Measurements from ENCODE around the gene MCEMP1. TPM values are rescaled to one million over a fixed set of nuclear protein-coding genes. Genes with fewer than 3 reads are reported as not detected.

The MCEMP1 gene
- total RNA-seq, 1 donor from 2014 or later, result 0.79 TPM

GRCh38 chr19:7698583-7698982 is 21.7 kb downstream of the MCEMP1 start:
- DNase-seq, result no peak

DNA sequence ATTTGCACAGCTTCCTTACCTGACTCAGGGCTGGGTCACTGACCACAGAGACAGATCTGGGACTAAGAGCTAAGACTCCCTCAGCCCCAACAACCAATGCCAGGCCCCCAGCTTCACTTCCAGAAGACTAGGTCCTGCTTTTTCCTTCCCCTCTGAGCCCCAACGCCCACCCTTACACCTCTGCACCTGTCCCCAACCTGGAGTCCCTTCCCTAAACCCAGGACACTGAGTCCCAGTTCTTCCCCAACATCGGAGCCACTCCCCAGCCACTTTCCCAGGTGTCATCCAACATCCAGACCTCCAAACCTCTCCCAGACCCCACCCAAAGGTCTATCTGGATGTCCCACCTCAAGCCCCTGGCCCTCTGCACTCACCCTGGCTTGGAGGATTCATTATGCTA is 22.1 kb downstream of the MCEMP1 start:
- no peak for DNase-seq

GRCh38 chr19:7699417-7700401 is 22.8 kb downstream of the MCEMP1 start:
- no peak for DNase-seq

DNA sequence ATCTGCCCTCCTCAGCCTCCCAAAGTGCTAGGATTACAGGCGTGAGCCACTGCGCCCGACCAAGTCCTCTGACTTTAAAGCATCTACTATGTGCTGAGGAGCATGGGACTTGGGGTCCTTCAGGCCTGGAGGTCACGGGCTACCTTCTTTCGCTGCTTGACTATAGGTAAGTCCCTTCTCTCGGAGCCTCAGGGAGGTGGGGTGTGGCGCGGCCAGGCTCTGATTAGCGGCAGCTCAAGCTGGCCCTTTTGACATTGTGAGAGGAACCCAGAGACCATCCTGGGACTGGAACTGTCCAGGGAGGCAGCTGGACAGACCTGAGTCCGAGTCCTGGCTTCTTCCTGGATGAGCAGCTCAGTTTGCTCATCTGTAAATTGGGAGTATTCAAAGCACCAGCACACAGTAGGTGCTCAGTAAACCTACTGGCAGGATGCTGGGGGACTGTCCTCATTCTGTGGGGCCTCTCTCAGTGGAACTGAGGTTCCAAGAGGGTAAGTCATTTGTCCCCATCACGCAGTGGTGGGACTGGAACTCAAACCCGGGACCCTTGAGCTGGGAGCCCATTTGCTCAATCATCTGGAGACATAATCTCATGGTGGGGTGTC is 24.3 kb downstream of the MCEMP1 start:
- no peak for DNase-seq

GRCh38 chr19:7701654-7702457 is 25.0 kb downstream of the MCEMP1 start, which contains the start of gene FCER2:
TSS of gene FCER2 (minus strand) at chr19:7702131. CDS start at chr19:7699760, 2,371 bp downstream.
- no peak for DNase-seq

- no peak for DNase-seq
Observed at GRCh38 chr19:7703332-7703731, 26.4 kb downstream of the MCEMP1 start.

- no peak for DNase-seq
Observed at GRCh38 chr19:7704280-7705060, 27.6 kb downstream of the MCEMP1 start.

GRCh38 chr19:7705387-7706187 is 28.7 kb downstream of the MCEMP1 start:
- no peak for DNase-seq

- no peak for DNase-seq
Observed at GRCh38 chr19:7706188-7706954, 29.5 kb downstream of the MCEMP1 start.

- DNase-seq, result no peak
Observed at GRCh38 chr19:7706955-7707456, 30.1 kb downstream of the MCEMP1 start.

GRCh38 chr19:7709932-7710460 is 33.1 kb downstream of the MCEMP1 start:
- DNase-seq, result no peak

DNA sequence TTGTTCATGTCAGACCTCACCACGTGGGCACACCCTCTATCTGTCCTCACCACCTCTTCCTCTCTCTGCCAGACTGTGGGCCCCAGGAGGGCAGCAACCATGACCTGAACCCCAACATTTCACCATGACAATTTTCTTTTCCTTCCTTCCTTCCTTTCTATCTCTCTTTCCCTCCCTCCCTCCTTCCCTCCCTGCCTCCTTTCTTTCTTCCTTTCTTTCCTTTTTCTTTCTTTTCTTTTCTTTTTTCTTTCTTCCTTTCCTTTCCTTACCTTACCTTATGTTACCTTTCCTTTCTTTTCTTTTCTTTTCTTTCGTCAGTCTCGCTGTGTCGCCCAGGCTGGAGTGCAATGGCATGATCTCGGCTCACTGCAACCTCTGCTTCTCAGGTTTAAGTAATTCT is 33.7 kb downstream of the MCEMP1 start:
- DNase-seq, result no peak

DNA sequence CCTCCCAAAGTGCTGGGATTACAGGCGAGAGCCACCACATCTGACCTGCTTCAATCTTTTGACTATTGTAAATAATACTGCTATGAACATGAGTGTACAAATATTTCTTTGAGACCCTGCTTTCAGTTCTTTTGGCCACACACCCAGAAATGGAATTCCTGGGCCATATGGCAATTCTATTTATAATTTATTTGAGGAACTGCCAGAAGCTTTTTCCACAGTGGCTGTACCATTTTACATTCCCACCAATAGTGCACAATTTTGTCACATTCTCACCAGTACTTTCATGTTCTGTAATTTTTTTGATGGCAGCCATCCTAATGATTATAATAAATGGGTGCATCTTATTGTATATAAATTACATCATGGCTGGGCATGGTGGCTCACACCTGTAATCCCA is 38.8 kb downstream of the MCEMP1 start:
- no peak for DNase-seq

DNA sequence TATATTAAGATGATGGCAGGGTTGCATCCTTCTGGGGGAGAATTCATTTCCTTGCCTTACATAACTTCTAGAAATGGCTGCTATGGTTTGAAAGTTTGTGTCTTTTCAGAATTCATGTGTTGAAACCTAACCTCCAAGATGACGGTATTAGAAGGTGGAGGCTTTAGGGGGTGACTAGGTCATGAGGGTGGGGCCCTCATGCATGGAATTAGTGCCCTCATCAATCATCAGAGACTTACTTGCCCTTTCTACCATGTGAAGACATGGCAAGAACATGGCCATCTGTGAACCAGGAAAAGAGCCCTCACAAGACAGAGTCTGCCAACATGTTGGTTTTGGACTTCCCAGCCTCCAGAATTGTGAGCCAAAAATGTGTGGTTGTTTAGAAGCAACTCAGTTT is 39.9 kb downstream of the MCEMP1 start:
- DNase-seq, result no peak

DNA sequence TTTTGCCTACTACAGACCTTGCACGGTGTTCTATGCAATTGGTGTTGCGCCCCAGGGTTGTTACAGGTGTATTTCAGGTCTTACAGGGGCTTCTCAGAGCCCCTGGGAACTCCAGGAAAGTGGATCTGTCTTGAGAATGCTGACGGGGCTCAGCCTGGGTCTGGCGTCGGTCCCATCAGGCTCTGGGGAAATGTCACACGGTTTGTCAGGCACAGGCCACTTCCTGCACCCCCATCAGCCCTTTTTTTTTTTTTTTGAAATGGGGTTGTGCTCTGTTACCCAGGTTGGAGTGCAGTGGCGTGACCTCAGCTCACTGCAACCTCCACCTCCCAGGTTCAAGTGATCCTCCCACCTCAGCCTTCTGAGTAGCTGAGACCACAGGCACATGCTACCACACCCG is 41.8 kb downstream of the MCEMP1 start:
- no peak for DNase-seq

GRCh38 chr19:7720351-7720750 is 43.5 kb downstream of the MCEMP1 start:
- no peak for DNase-seq

GRCh38 chr19:7722231-7722651 is 45.4 kb downstream of the MCEMP1 start:
- DNase-seq, result no peak

DNA sequence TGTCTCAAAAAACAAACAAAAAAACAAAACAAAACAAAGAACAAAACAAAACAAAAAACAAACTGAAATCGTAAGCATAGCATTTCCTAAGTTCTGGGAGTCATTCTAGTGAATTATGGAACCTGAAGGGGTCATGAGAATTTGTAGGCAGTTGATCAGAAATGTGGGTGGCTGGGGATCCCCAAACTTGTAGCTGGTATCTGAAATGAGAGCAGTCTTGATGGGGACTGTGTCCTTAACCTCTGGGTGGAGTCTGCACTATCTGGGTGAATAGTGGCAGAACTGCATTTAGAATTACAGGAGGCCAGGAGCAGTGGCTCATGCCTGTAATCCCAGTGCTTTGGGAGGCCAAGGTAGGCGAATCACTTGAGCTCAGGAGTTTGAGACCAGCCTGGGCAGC is 48.9 kb downstream of the MCEMP1 start:
- DNase-seq, result no peak

GRCh38 chr19:7729211-7729610 is 52.3 kb downstream of the MCEMP1 start:
- DNase-seq, result no peak

All from skin of body (tissue), 2 donors.